ENCODE measurements around the gene PPIA.
"Not testable (repeated sequence)": the region's sequence is repeated elsewhere in the genome, so short reads cannot be mapped to it uniquely, and the experiment has no call there.

PPIA gene

DNA sequence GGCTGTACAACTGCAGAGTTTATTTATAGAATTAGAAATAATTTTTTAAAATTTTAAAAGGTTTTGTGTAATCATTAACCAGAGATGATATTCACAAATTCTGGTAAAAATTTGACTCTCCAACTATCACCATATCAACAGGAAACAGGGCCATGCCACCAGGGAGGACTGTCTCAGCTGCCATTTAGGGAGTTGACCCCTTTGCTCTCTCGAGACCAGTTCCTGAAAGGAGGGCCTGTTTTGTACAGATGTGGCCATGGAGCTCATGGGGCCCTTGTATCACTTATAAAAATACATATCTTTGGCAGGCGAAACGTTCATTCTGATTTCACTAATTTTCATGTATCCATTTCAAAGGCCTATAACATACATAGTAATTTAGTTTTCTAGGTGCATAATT, 31.1 kb downstream of the PPIA start:
- DNase-seq (ENCODE audit: low read depth, low spot score), result no peak

- no peak for DNase-seq (ENCODE audit: low read depth, low spot score)
Measured at GRCh38 chr7:44838751-44839150, 42.3 kb downstream of the PPIA start.

DNA sequence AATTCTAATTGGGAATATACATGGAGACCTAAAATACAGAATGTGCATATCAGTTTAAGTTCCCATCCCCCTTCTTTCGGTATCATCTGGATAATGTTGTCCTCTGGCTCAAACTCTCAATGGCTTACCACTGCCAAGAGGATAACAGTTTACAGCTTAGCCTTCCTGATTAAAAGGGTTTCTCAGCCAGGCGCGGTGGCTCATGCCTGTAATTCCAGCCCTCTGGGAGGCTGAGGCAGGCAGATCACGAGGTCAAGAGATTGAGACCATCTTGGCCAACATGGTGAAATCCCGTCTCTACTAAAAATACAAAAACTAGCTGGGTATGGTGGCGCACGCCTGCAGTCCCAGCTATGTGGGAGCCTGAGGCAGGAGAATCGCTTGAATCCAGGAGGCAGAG, 46.2 kb downstream of the PPIA start:
- not testable (repeated sequence) for DNase-seq (ENCODE audit: low read depth, low spot score)

GRCh38 chr7:44843440-44843839, 47.0 kb downstream of the PPIA start:
- not testable (repeated sequence) for DNase-seq (ENCODE audit: low read depth, low spot score)

GRCh38 chr7:44845451-44845850, 49.0 kb downstream of the PPIA start:
- no peak for DNase-seq (ENCODE audit: low read depth, low spot score)

DNA sequence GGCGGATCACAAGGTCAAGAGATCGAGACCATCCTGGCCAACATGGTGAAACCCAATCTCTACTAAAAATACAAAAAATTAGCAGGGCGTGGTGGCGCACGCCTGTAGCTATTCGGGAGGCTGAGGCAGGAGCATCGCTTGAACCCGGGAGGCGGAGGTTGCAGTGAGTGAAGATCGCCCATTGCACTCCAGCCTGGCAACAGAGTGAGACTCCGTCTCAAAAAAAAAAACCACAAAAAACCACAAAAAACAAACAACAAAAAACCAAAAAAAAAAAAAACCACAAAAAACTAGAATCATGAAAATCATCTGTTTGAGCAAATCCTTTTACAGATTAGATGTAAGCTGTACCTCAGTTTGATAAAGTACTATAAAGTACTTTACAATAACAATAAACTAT, 49.9 kb downstream of the PPIA start:
- DNase-seq (ENCODE audit: low read depth, low spot score), result not testable (repeated sequence)

GRCh38 chr7:44846816-44847508, 50.5 kb downstream of the PPIA start:
- DNase-seq (ENCODE audit: low read depth, low spot score), result no peak

DNA sequence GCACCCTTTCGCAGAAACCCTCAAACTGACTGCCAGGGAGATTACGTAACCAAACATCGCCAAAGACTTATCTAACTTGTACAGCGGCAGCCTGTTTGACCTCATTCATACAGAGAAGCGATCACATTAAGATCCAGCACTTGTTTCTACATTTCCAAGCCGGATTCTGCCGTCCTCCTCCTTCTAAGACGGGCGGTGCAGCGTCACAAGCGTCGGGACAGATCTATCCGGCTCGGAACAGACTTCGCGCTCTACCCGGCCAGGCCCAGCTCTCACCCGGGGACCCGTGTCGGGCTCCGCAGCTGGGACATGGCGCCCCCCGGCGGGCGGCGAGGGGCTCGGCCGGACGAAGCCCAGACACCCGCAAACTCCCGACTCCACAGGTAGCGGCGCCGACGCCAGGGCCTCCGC, 51.0 kb downstream of the PPIA start:
- peak; percentile 62 for DNase-seq (ENCODE audit: low read depth, low spot score)

DNA sequence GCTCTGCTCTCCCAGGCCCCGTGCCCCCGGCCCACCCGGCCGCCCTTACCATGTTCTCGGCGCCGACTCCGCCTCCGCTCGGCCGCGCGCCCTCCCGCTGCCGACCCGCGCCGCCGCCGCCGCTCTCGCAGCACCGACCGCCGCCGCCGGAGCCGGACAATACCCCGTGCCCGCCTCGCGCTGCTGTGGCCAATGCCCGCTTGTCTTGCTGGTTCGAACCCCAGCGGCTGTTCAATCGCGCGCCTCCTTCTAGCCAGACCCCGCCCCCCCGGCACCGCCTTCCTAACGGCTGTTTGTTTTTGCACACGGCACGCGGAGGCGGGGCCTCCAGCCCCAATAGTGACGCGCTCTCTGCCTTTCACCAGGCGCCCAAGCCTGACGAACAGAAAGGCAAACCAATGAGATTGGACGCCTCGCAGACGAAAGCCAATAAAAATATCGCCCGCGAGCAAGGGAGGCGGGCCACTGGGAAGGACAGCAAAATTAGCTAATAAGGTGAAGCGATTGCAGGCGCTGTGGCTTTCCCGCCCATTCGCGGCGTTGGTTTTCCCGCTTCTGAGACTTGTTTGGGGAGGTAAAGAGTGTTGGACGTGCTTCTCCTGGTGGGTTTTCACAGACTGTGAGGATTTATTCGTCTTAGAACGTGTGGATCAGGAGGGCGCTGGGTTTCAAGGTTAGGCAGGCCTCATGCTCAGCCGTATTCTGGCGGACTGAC, 51.6 kb downstream of the PPIA start, which contains the start of gene H2AZ2:
Gene H2AZ2, minus strand, starts transcription at position 168 of the 715 bp plus-strand sequence. Its CDS starts 116 bp downstream, at position 52.
- DNase-seq (ENCODE audit: low read depth, low spot score), result peak; percentile 100

- no peak for DNase-seq (ENCODE audit: low read depth, low spot score)
Measured at GRCh38 chr7:44849259-44849884, 52.9 kb downstream of the PPIA start.

DNA sequence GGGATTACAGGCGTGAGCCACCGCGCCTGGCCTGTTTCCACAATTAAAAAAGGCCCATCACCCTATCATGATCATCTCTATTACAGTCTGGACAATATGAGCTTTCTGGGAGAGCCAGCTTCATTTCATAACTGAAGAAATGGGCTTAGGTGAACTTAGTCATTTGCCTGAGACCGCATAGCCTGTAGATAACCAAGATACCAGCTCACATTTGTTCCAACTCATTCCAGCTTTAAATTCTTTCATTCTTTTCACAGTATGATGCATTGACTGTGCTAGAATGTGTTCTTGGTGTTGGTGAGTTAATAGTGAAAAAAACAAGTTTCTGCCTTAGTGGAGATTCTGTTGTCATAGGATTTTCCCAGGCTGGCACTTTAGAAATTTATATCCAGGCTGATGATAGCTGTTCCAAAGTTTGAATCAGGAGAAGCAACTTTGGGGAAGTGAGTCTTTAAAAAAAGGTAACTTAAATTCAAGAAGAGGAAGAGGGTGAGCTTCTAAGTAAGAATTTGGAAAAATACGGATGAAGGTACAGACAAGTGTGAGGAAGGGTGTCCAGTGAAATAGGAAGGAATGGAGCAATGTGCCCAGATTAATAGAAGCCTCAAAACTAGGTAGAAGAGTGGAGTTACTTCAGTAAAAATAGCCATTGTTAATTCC, 53.5 kb downstream of the PPIA start:
- DNase-seq (ENCODE audit: low read depth, low spot score), result no peak

- DNase-seq (ENCODE audit: low read depth, low spot score), result no peak
Measured at GRCh38 chr7:44852590-44852989, 56.1 kb downstream of the PPIA start.

Data from smooth muscle cell of the brain vasculature (primary cell).